HepG2 (cell line): ENCODE data around the gene CLDN4.
A peak's percentile ranks its signal among the peaks of the same experiment; 100 is the strongest.

Experiments
- AKAP8 ChIP-seq: sonication (generic); formaldehyde crosslinking; IDR thresholded peaks from 2 replicates; pipeline ENCODE4 v1.5.1; 2020; ENCODE audit warnings: mild to moderate bottlenecking, missing genetic modification reagents
- CHD2 ChIP-seq: IDR thresholded peaks from 2 replicates; pipeline ENCODE4 v1.6.1; 2011; ENCODE audit warnings: low read depth, low read length, improper control_type of control experiment
- MAFG ChIP-seq: sonication (generic); formaldehyde crosslinking; IDR thresholded peaks from 2 replicates; pipeline ENCODE4 v1.5.1; 2020; ENCODE audit warnings: mild to moderate bottlenecking, missing genetic modification reagents
- NFIC ChIP-seq: IDR thresholded peaks from 2 replicates; pipeline ENCODE4 v1.6.1; 2012; ENCODE audit warnings: mild to moderate bottlenecking, low read length, inconsistent platforms
- PAX8 ChIP-seq: sonication (generic); formaldehyde crosslinking; IDR thresholded peaks from 2 replicates; pipeline ENCODE4 v1.8.0; 2022; ENCODE audit warnings: mild to moderate bottlenecking, missing genetic modification reagents, borderline replicate concordance
- SRF ChIP-seq: IDR thresholded peaks from 2 replicates; pipeline ENCODE4 v1.6.1; 2011; ENCODE audit warnings: mild to moderate bottlenecking, low read depth, low read length, moderate library complexity
- ZSCAN21 ChIP-seq: sonication (generic); formaldehyde crosslinking; IDR thresholded peaks from 2 replicates; pipeline ENCODE4 v1.8.0; 2022; ENCODE audit warnings: mild to moderate bottlenecking, missing genetic modification reagents, moderate library complexity, borderline replicate concordance
- TF ChIP-seq, protein P1 (sequence below): sonication (generic); formaldehyde crosslinking; IDR thresholded peaks from 2 replicates; pipeline ENCODE4 v1.5.0; 2020; ENCODE audit warnings: mild to moderate bottlenecking, missing genetic modification reagents, moderate library complexity

DNA sequence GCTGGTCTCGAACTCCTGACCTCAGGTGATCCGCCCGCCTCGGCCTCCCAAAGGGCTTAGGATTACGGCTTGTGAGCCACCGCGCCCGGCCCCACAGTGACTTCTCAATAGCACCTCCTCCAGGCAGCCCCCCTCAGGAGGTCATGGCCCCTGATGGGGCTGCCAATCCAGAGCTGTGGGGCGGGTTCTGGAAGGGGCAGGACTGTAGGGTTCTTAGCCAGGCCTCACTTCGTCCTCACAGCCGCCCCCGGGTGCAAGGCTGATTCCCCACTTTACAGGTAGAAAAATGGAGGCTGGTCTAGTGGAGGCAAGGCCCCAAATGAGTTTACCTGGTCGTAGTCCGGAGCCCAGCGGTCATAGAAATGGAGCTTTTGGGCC lies 10.9 kb downstream of the CLDN4 start:
- TF ChIP-seq ZSCAN21 (CRISPR knock-in tag) (no peak), PAX8 (no peak), AKAP8 (CRISPR knock-in tag) (no peak), MAFG (CRISPR knock-in tag) (no peak), NFIC (no peak), SRF (no peak), CHD2 (no peak)
- TF ChIP-seq, protein P1, sequence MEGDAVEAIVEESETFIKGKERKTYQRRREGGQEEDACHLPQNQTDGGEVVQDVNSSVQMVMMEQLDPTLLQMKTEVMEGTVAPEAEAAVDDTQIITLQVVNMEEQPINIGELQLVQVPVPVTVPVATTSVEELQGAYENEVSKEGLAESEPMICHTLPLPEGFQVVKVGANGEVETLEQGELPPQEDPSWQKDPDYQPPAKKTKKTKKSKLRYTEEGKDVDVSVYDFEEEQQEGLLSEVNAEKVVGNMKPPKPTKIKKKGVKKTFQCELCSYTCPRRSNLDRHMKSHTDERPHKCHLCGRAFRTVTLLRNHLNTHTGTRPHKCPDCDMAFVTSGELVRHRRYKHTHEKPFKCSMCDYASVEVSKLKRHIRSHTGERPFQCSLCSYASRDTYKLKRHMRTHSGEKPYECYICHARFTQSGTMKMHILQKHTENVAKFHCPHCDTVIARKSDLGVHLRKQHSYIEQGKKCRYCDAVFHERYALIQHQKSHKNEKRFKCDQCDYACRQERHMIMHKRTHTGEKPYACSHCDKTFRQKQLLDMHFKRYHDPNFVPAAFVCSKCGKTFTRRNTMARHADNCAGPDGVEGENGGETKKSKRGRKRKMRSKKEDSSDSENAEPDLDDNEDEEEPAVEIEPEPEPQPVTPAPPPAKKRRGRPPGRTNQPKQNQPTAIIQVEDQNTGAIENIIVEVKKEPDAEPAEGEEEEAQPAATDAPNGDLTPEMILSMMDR (CRISPR knock-in tag), result peak; percentile 18; the same call in 1 of the 2 replicates
